Nephron progenitor cell (in vitro differentiated cells): Measurements from ENCODE around the gene PPP2R5B.

Source experiments
- DNase-seq: peaks from one replicate; pipeline ENCODE4 v3.0.0; 2021
- H3K27ac Mint-ChIP-seq: 2 replicates; pipeline ENCODE4 v1.8.0; 2021; ENCODE audit warnings: mild to moderate bottlenecking, moderate library complexity, mixed read lengths
- H3K27me3 Mint-ChIP-seq: 2 replicates; pipeline ENCODE4 v1.8.0; 2021; ENCODE audit warnings: mild to moderate bottlenecking, low read depth, mixed read lengths; ENCODE audit not compliant: poor library complexity
- H3K36me3 Mint-ChIP-seq: 2 replicates; pipeline ENCODE4 v1.8.0; 2021; ENCODE audit warnings: low read depth, mixed read lengths
- H3K4me1 Mint-ChIP-seq: 2 replicates; pipeline ENCODE4 v1.8.0; 2021; ENCODE audit warnings: mixed read lengths
- H3K4me3 Mint-ChIP-seq: 2 replicates; pipeline ENCODE4 v1.8.0; 2021; ENCODE audit warnings: mild to moderate bottlenecking, moderate library complexity, mixed read lengths
- H3K9me3 Mint-ChIP-seq: 2 replicates; pipeline ENCODE4 v1.8.0; 2021; ENCODE audit warnings: mild to moderate bottlenecking, moderate library complexity, mixed read lengths
- TF ChIP-seq, protein P1 (sequence below): fragments of 200-600 bp; sonication (generic); IDR thresholded peaks from 2 replicates; pipeline ENCODE4 v1.5.0; 2021; ENCODE audit warnings: antibody characterized with exemption

The PPP2R5B gene

DNA sequence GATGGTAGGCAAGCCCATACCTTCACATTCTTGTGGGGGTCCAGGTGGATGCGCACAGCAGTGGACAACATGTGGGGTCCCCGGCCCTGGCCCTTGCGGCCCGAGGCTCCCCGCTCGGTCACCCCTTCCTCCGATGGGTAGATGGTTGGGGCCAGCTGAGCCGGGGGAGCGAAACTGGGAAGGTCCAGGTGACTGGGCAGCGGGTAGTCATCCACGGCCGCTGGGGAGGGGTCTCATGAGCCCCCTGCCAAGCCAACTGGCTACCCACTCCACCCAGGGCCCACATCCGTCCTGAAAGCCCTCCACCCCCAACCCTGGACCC lies 18.2 kb upstream of the PPP2R5B start:
- no peak overlapping the region for H3K27ac Mint-ChIP-seq
- H3K36me3 Mint-ChIP-seq = peaks cover 22% of the 10 kb centered on the region
- TF ChIP-seq, protein P1, sequence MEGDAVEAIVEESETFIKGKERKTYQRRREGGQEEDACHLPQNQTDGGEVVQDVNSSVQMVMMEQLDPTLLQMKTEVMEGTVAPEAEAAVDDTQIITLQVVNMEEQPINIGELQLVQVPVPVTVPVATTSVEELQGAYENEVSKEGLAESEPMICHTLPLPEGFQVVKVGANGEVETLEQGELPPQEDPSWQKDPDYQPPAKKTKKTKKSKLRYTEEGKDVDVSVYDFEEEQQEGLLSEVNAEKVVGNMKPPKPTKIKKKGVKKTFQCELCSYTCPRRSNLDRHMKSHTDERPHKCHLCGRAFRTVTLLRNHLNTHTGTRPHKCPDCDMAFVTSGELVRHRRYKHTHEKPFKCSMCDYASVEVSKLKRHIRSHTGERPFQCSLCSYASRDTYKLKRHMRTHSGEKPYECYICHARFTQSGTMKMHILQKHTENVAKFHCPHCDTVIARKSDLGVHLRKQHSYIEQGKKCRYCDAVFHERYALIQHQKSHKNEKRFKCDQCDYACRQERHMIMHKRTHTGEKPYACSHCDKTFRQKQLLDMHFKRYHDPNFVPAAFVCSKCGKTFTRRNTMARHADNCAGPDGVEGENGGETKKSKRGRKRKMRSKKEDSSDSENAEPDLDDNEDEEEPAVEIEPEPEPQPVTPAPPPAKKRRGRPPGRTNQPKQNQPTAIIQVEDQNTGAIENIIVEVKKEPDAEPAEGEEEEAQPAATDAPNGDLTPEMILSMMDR = no peak
- H3K4me1 Mint-ChIP-seq = peaks cover 6% of the 10 kb centered on the region
- no peaks in the 10 kb centered on the region for H3K9me3 Mint-ChIP-seq
- DNase-seq = no peak
- no peak overlapping the region for H3K4me3 Mint-ChIP-seq
- no peaks in the 10 kb centered on the region for H3K27me3 Mint-ChIP-seq

DNA sequence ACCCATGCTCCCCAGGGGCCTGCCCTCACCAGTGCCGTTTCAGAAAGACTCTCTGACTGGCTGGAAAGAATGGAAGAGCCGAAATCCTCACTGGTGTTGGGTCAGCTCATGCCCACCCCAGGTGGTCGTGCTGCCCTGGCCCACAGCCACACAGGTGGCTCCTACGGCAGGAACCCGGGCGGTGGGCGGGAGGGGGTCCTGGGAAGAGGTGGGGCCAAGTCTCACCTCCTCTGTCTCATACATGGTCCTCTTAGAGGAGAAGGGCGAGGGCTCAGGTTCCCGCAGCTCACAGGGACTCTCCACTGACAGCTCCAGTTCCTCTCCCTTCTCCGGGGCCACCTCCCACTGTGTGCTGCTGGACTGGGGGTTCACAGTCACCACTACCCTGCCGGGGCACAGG lies 15.7 kb upstream of the PPP2R5B start:
- peaks cover 25% of the 10 kb centered on the region for H3K36me3 Mint-ChIP-seq
- no peak overlapping the region for H3K4me3 Mint-ChIP-seq
- no peaks in the 10 kb centered on the region for H3K27me3 Mint-ChIP-seq
- no peaks in the 10 kb centered on the region for H3K4me1 Mint-ChIP-seq
- no peak overlapping the region for H3K27ac Mint-ChIP-seq
- TF ChIP-seq, protein P1 = no peak
- no peaks in the 10 kb centered on the region for H3K9me3 Mint-ChIP-seq
- DNase-seq = no peak

DNA sequence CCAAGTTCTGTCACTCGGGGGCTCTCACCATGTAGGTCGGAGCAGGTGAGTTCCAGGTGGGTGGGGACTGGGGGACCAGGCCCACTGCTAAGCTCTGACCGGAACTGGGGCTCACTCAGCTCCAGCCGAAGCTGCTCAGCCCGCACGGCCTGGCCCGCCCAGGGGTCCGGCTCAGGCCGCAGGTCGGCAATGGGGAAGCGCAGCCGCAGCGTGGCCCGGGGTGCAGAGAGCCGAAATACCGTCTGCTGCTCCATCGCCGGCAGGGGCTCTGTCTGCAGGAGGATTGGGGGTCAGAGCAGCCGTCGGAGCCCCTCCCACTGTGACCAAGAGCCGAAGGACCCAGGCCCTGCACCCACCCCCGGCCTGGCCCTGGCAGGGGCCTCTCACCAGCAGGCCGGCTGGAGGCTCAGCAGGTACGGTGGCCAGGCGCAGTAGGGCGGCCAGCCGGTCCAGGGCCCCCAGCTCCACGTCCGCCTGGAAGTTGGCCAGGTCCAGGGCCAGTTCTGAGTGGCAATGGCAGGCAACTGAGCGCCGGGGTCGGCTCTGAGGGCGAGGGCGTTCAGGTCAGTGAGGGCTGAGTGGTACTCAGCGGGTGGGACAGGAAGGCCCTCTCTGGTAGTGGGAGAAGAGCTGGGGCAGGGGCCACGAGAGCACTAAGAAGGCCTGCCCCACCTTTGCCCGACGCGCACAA lies 14.7 kb upstream of the PPP2R5B start:
- Mint-ChIP-seq H3K36me3 (peaks cover 21% of the 10 kb centered on the region), H3K4me1 (peaks cover 4% of the 10 kb centered on the region), H3K9me3 (no peaks in the 10 kb centered on the region), H3K27me3 (no peaks in the 10 kb centered on the region), H3K4me3 (no peak overlapping the region), H3K27ac (no peak overlapping the region)
- no peak for DNase-seq
- TF ChIP-seq, protein P1 = no peak

GRCh38 chr11:64910451-64911093 lies 13.9 kb upstream of the PPP2R5B start:
- no peaks in the 10 kb centered on the region for H3K9me3 Mint-ChIP-seq
- H3K4me3 Mint-ChIP-seq = no peak overlapping the region
- peaks cover 15% of the 10 kb centered on the region for H3K36me3 Mint-ChIP-seq
- TF ChIP-seq, protein P1 = no peak
- DNase-seq = no peak
- H3K27ac Mint-ChIP-seq = no peak overlapping the region
- peaks cover 10% of the 10 kb centered on the region for H3K4me1 Mint-ChIP-seq
- no peaks in the 10 kb centered on the region for H3K27me3 Mint-ChIP-seq

DNA sequence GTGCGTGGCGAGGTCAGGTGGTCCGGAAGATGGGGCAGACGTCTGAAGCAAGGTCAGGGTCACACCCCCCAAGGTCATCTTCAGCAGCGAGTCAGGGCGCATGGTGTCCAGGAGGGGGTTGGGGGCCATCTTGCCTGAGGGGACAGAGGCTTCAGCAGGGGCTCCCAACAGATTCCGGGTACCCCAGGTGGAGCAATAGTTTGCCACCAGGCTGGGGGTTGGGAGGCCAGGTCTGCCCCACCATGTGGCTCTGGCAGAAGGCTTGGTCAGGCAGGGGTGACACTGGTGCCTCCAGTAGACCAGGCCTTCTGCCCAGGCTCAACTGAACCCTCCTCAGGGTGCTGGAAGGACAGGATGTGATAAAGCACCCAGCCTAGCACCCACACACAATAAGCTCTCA lies 13.3 kb upstream of the PPP2R5B start:
- Mint-ChIP-seq H3K9me3 (no peaks in the 10 kb centered on the region), H3K27ac (no peak overlapping the region), H3K27me3 (no peaks in the 10 kb centered on the region), H3K36me3 (peaks cover 15% of the 10 kb centered on the region), H3K4me3 (no peak overlapping the region), H3K4me1 (peaks cover 16% of the 10 kb centered on the region)
- DNase-seq = no peak
- TF ChIP-seq, protein P1 = no peak

DNA sequence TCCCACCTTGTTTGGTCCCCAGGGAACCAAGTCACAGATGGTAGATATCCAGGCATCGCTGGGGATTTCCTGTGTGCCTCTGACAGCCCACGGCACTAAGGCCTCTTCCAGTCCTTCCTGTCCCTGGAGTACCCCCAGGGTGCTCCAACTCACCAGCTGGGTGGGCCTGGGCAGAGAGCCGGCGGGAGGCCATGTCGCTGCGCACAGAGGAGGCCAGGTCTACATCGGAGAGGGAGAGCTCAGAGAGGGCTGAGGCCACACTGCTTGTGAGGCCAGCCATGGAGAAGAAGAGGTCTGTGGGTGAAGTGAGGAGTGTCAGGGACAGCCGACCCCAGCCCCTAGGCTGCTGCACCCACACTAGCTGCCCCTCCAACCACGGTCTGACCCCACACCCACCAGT lies 12.8 kb upstream of the PPP2R5B start:
- TF ChIP-seq, protein P1 = no peak
- Mint-ChIP-seq H3K4me1 (peaks cover 21% of the 10 kb centered on the region), H3K9me3 (no peaks in the 10 kb centered on the region), H3K27ac (no peak overlapping the region), H3K36me3 (peaks cover 15% of the 10 kb centered on the region), H3K27me3 (no peaks in the 10 kb centered on the region), H3K4me3 (no peak overlapping the region)
- DNase-seq = no peak
